Osteoblast (primary cell): ENCODE data around the gene DEGS2. TPM values are rescaled to one million over a fixed set of nuclear protein-coding genes. Genes with fewer than 3 reads are reported as not detected.
"Not testable (repeated sequence)": the region's sequence is repeated elsewhere in the genome, so short reads cannot be mapped to it uniquely, and the experiment has no call there.

Experiments used
- DNase-seq: peaks from one replicate; pipeline ENCODE4 v3.0.0; 2011; ENCODE audit warnings: low spot score, mixed read lengths; ENCODE audit not compliant: insufficient read length; ENCODE audit errors: missing footprints
- H2AFZ ChIP-seq: 2 replicates; pipeline ENCODE4 v1.6.0; 2011; ENCODE audit warnings: mild to moderate bottlenecking, low read length
- H3K27ac ChIP-seq: 2 replicates; pipeline ENCODE4 v1.5.1; 2011; ENCODE audit warnings: mild to moderate bottlenecking, low read depth, low read length, moderate library complexity
- H3K27me3 ChIP-seq: 2 replicates; pipeline ENCODE4 v1.6.0; 2012; ENCODE audit warnings: mild to moderate bottlenecking, control low read depth, inconsistent platforms, low read length, moderate library complexity; ENCODE audit not compliant: insufficient read depth
- H3K36me3 ChIP-seq: 2 replicates; pipeline ENCODE4 v1.5.1; 2011; ENCODE audit warnings: mild to moderate bottlenecking, low read length, control low read depth, moderate library complexity; ENCODE audit not compliant: insufficient read depth
- H3K4me1 ChIP-seq: 2 replicates; pipeline ENCODE4 v1.5.1; 2011; ENCODE audit warnings: mild to moderate bottlenecking, low read length, control low read depth, moderate library complexity; ENCODE audit not compliant: insufficient read depth
- H3K4me2 ChIP-seq: 2 replicates; pipeline ENCODE4 v1.6.0; 2011; ENCODE audit warnings: mild to moderate bottlenecking, low read length; ENCODE audit not compliant: insufficient read depth
- H3K4me3 ChIP-seq: fragments of 200-600 bp; sonication (generic); 3 replicates; pipeline ENCODE4 v1.5.1; 2012; ENCODE audit warnings: mild to moderate bottlenecking, low read length, inconsistent platforms; ENCODE audit not compliant: insufficient read depth
- H3K79me2 ChIP-seq: 2 replicates; pipeline ENCODE4 v1.6.0; 2012; ENCODE audit warnings: mild to moderate bottlenecking, low read length, control low read depth, inconsistent platforms; ENCODE audit not compliant: insufficient read depth
- H3K9me3 ChIP-seq: 2 replicates; pipeline ENCODE4 v1.5.1; 2011; ENCODE audit warnings: low read depth, low read length, control low read depth
- H4K20me1 ChIP-seq: 2 replicates; pipeline ENCODE4 v1.6.0; 2012; ENCODE audit warnings: mild to moderate bottlenecking, low read length, control low read depth; ENCODE audit not compliant: insufficient read depth
- CTCF ChIP-seq: IDR thresholded peaks from 2 replicates; pipeline ENCODE4 v1.5.1; 2011; ENCODE audit warnings: mild to moderate bottlenecking, low read depth, low read length, moderate library complexity; ENCODE audit errors: extremely low read depth
- total RNA-seq: library from RNA; depleted of rRNA; stranded (reverse); fragments of >200 nt; gene quantifications from 2 replicates; pipeline ENCODE4 v1.2.3, GENCODE V29; 2012

The DEGS2 gene
- total RNA-seq, 1 donor: 0.36 TPM

- H3K4me3 ChIP-seq: no peak overlapping the region
- H2AFZ ChIP-seq: no peak overlapping the region
- no peaks in the 10 kb centered on the region for H3K36me3 ChIP-seq
- H3K9me3 ChIP-seq: peaks cover 10% of the 10 kb centered on the region
- no peaks in the 10 kb centered on the region for H3K79me2 ChIP-seq
- TF ChIP-seq CTCF: no peak
- H3K27me3 ChIP-seq: peaks cover 28% of the 10 kb centered on the region
- no peak for DNase-seq
- H3K27ac ChIP-seq: no peak overlapping the region
- H4K20me1 ChIP-seq: no peaks in the 10 kb centered on the region
- H3K4me1 ChIP-seq: no peaks in the 10 kb centered on the region
- no peak overlapping the region for H3K4me2 ChIP-seq
Observed at GRCh38 chr14:100158566-100159093, 815 bp downstream of the DEGS2 start.

GRCh38 chr14:100157548-100158232 lies 1.8 kb downstream of the DEGS2 start:
- not testable (repeated sequence) for H3K4me3 ChIP-seq, H4K20me1 ChIP-seq, H3K4me2 ChIP-seq, H2AFZ ChIP-seq, DNase-seq, H3K36me3 ChIP-seq, H3K79me2 ChIP-seq, H3K4me1 ChIP-seq, H3K27ac ChIP-seq
- H3K27me3 ChIP-seq: peaks cover 28% of the 10 kb centered on the region
- H3K9me3 ChIP-seq: peaks cover 10% of the 10 kb centered on the region

GRCh38 chr14:100156776-100157175 lies 2.7 kb downstream of the DEGS2 start:
- no peak overlapping the region for H3K27ac ChIP-seq
- no peak for DNase-seq
- H3K79me2 ChIP-seq: no peaks in the 10 kb centered on the region
- no peak for TF ChIP-seq CTCF
- no peaks in the 10 kb centered on the region for H3K4me1 ChIP-seq
- H3K4me3 ChIP-seq: no peak overlapping the region
- H4K20me1 ChIP-seq: no peaks in the 10 kb centered on the region
- H3K27me3 ChIP-seq: peaks cover 28% of the 10 kb centered on the region
- H3K9me3 ChIP-seq: peaks cover 10% of the 10 kb centered on the region
- no peak overlapping the region for H2AFZ ChIP-seq
- no peak overlapping the region for H3K4me2 ChIP-seq
- no peaks in the 10 kb centered on the region for H3K36me3 ChIP-seq

- H3K36me3 ChIP-seq: no peaks in the 10 kb centered on the region
- H3K9me3 ChIP-seq: peaks cover 10% of the 10 kb centered on the region
- H3K27ac ChIP-seq: no peak overlapping the region
- H3K27me3 ChIP-seq: peaks cover 27% of the 10 kb centered on the region
- H3K4me1 ChIP-seq: no peaks in the 10 kb centered on the region
- no peak for DNase-seq
- H3K4me2 ChIP-seq: peak overlapping the region; percentile 48
- H3K79me2 ChIP-seq: no peaks in the 10 kb centered on the region
- no peaks in the 10 kb centered on the region for H4K20me1 ChIP-seq
- H2AFZ ChIP-seq: peak overlapping the region; percentile 57
- no peak overlapping the region for H3K4me3 ChIP-seq
- TF ChIP-seq CTCF: no peak
Observed at GRCh38 chr14:100155756-100156616, 3.5 kb downstream of the DEGS2 start.
